Mucosa of stomach (tissue), 1 donor: Measurements from ENCODE around the gene ADAM19.
"Not testable (repeated sequence)": the region's sequence is repeated elsewhere in the genome, so short reads cannot be mapped to it uniquely, and the experiment has no call there.

Experiments
- H3K27me3 ChIP-seq: one replicate; pipeline ENCODE4 v1.7.0; 2013; ENCODE audit warnings: mild to moderate bottlenecking, low read length; ENCODE audit not compliant: control insufficient read depth, insufficient read depth
- H3K36me3 ChIP-seq: one replicate; pipeline ENCODE4 v1.7.0; 2013; ENCODE audit warnings: low read length; ENCODE audit not compliant: control insufficient read depth, insufficient read depth
- H3K4me1 ChIP-seq: one replicate; pipeline ENCODE4 v1.7.0; 2013; ENCODE audit warnings: mild to moderate bottlenecking, low read length; ENCODE audit not compliant: control insufficient read depth, insufficient read depth
- H3K4me3 ChIP-seq: one replicate; pipeline ENCODE4 v1.7.0; 2013; ENCODE audit warnings: low read length
- H3K9ac ChIP-seq: one replicate; pipeline ENCODE4 v1.7.0; 2013; ENCODE audit warnings: mild to moderate bottlenecking, low read length, moderate library complexity
- H3K9me3 ChIP-seq: one replicate; pipeline ENCODE4 v1.7.0; 2013; ENCODE audit warnings: mild to moderate bottlenecking, low read length, moderate library complexity; ENCODE audit not compliant: control insufficient read depth
- donor health status: Pancreatic carcinoma.

Gene ADAM19

DNA sequence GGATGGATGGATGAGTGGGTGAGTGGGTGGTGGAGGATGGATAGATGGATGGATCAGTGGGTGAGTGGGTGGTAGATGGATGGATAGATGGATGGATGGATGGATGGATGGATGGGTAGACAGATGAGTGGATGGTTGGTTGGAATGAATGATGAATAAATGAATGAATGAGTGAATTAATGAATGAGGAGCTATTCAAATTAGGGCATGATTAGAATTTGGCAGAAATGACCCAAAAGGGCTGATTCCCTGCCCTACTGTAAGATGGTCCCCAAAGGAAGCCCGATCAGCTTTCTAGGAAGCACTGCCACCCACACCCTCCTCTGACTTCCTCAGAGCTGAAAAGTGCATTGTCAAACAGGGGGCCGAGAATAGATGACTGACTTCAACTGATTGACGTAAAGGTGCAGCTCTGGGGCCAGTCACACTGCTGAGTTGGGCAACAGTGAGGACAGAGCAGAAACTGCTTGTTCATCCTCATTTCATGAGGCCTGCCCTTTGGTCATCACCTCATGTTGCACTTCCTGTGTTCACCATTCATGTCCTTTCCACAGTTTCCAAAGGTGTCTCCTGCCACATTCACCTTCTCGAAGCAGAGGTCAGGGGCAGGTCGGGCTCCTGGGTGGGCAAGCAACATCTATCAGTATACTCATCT, 81.3 kb downstream of the ADAM19 start:
- H3K36me3 ChIP-seq = no peaks in the 10 kb centered on the region

DNA sequence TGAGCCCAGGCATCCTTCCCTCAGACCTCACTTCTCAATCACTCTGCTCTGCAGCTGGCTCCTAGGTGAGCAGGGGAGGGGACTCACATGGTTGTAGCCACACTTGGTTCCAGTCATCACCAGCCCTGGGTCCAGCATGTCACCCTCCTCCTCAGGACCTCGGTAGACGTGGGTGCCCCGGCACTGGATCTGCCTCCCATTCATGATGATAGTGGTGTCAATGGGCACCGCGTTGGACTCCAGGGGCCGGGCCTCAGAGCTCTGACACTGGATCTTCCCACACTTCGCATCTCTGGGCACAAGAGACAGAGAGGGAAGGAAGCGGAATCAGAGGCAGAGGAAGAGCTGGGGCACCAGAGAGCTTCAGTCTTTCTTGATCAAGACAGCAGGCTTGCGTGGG, 82.7 kb downstream of the ADAM19 start:
- Histone ChIP-seq H3K36me3 (no peaks in the 10 kb centered on the region), H3K9ac (no peak overlapping the region), H3K4me1 (no peaks in the 10 kb centered on the region), H3K9me3 (no peaks in the 10 kb centered on the region), H3K4me3 (no peak overlapping the region), H3K27me3 (no peaks in the 10 kb centered on the region)

More for the DNA sequence above, 81.3 kb downstream of the ADAM19 start:
- Histone ChIP-seq H3K4me3 (no peak overlapping the region), H3K4me1 (no peaks in the 10 kb centered on the region), H3K9me3 (no peaks in the 10 kb centered on the region), H3K9ac (no peak overlapping the region), H3K27me3 (no peaks in the 10 kb centered on the region)

DNA sequence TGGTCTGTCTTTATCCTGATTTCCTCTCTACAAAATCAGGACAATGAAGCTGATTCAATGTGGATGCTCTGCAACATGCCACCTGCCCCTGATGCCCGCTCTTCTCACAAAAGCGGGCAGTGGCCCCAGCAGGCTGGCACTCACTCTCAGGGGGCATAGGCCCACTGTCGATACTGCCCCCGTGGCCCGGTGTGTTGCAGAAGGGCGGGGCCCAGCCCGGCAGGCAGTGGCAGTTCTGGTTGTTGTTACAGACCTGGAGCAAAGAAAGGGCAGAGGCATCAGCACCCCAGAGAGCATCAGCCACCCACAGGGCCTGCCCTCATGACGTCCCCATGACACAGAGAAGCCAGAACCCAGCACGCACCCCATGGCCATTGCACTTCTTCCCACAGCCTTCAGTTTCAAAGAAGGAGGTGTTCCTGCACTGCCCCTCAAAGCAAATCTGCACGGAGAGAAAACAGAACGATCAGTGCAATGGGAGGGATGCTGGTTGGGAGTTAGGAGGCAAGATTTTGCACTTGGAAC, 84.0 kb downstream of the ADAM19 start:
- Histone ChIP-seq H3K9me3 (no peaks in the 10 kb centered on the region), H3K9ac (no peak overlapping the region), H3K36me3 (no peaks in the 10 kb centered on the region), H3K4me3 (no peak overlapping the region), H3K27me3 (no peaks in the 10 kb centered on the region), H3K4me1 (no peaks in the 10 kb centered on the region)

DNA sequence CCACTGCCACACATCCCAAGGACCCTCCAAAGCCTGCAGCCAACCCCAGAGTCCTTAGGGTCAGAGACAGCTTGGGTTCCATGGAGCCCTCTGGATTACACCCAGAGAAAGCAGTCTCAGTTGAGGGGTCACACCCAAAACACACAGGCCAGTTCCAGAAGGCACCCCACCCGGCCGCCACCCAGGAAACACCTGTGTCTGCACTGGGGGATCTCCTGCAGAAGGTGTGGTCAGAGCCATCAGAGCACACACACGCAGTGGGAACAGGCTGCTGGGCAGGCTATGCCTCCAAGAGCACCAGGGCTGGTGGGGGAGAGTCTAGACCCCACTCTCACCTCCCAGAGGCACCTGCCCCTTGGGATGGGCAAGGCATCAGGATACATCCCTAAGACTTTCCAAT, 88.2 kb downstream of the ADAM19 start:
- Histone ChIP-seq H3K9ac (no peak overlapping the region), H3K36me3 (no peaks in the 10 kb centered on the region), H3K4me3 (no peak overlapping the region), H3K4me1 (no peaks in the 10 kb centered on the region), H3K27me3 (no peaks in the 10 kb centered on the region), H3K9me3 (no peaks in the 10 kb centered on the region)

DNA sequence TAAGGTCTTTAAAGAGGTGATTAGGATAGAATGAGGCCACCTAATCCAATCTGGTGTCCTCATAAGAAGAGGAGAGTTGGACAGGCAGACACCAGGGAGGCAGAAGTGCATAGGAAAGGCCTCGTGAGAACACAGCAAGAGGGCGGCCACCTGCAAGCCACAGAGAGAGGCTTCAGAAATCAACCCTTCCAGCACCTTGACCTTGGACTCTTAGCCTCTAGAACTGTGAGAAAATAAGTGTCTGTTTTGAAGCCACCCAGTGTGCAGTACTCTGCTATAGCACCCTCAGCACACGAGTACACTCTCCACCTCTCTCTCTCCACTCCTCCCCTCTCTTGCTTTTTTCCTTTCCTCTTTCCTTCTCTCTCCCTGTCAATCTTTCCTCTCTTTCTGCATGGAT, 88.7 kb downstream of the ADAM19 start:
- H3K9me3 ChIP-seq = no peaks in the 10 kb centered on the region
- no peaks in the 10 kb centered on the region for H3K27me3 ChIP-seq
- no peaks in the 10 kb centered on the region for H3K36me3 ChIP-seq
- H3K4me1 ChIP-seq = no peaks in the 10 kb centered on the region
- H3K9ac ChIP-seq = no peak overlapping the region
- no peak overlapping the region for H3K4me3 ChIP-seq

DNA sequence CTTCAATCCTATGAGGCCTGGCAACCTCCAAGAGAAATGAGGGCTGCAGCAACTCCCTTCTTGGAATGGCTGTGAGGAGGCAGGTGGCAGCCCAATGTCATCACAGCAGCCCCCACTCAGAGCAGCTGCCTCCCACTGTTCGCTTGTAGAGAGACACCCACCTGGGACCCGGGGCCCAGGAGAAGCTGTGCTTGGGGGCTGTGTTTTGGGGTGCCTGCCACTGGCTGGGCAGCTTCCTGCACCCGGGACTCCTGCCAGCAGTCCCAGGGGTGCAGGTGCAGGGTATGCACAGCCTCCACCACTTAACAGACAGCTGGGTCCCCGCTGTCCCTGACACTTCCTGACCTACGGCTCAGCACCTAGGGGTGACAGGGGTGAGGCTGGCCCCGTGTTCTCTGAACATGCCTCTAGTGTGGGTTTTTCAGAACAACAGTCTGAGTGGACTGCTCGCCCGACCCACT, 89.3 kb downstream of the ADAM19 start:
- no peak overlapping the region for H3K4me3 ChIP-seq
- no peaks in the 10 kb centered on the region for H3K27me3 ChIP-seq
- H3K4me1 ChIP-seq = no peaks in the 10 kb centered on the region
- H3K9me3 ChIP-seq = no peaks in the 10 kb centered on the region
- H3K36me3 ChIP-seq = no peaks in the 10 kb centered on the region
- H3K9ac ChIP-seq = no peak overlapping the region

DNA sequence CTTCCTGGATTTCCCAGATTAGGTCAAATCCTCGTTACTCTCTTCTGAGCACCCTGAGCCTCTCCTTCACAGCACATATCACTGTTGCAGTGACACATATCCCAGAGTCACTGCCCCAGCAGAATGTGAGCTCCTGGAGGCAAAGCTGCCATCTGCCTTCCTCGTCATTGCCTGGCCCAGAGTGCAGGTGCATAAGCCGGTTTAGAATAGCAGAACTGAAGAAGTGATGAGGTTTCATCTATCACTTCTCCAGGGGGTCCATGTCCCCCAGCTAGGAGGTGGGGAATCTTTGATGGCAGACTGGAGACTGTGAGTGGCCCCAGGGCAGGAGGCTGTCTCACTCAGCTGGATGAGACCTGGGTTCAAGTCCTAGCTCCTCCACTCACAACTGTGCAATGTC, 89.8 kb downstream of the ADAM19 start:
- H3K9ac ChIP-seq = no peak overlapping the region
- no peaks in the 10 kb centered on the region for H3K4me1 ChIP-seq
- no peak overlapping the region for H3K4me3 ChIP-seq
- H3K36me3 ChIP-seq = no peaks in the 10 kb centered on the region
- no peaks in the 10 kb centered on the region for H3K9me3 ChIP-seq
- no peaks in the 10 kb centered on the region for H3K27me3 ChIP-seq

DNA sequence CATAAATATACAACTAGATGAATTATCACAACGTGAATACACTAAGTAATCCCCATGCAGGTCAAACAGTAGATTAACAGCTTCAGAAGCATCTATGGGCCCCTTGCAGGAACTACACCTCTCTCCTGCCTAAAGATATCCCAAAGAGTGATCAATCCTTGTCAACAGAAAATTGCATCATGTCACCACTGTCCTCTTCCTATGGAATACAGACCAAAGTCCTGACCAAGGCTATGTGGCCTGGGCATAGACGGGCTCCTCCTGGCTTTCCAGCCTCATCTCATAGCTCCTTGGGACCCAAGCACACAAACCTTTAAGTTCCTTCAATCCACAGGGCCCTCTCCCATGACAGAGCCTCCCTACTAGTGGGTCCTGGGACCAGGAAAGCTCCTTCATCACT, 90.2 kb downstream of the ADAM19 start:
- H3K9me3 ChIP-seq = no peaks in the 10 kb centered on the region
- H3K9ac ChIP-seq = no peak overlapping the region
- H3K27me3 ChIP-seq = no peaks in the 10 kb centered on the region
- H3K4me1 ChIP-seq = no peaks in the 10 kb centered on the region
- no peaks in the 10 kb centered on the region for H3K36me3 ChIP-seq
- no peak overlapping the region for H3K4me3 ChIP-seq

DNA sequence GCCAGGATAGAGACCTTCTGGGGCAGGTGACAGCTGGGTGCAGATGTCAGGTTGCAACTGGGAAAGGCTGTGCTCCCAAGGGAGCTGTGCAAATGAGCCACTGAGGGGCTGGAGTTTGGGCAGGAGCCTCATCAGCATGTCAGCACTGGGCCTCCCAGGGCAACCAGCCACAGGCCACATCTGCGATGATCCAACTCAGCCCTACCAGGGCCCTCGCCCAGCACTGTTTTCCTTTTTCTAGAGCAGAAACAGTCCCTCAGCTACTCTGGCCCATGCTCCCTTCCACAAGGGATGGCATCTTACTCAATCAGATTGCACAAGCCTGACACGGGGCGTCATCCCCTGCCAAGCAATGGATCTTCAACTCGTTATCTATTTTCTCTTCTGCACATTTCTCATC, 90.8 kb downstream of the ADAM19 start:
- Histone ChIP-seq H3K36me3 (no peaks in the 10 kb centered on the region), H3K27me3 (no peaks in the 10 kb centered on the region), H3K9ac (no peak overlapping the region), H3K9me3 (no peaks in the 10 kb centered on the region), H3K4me3 (no peak overlapping the region), H3K4me1 (no peaks in the 10 kb centered on the region)

DNA sequence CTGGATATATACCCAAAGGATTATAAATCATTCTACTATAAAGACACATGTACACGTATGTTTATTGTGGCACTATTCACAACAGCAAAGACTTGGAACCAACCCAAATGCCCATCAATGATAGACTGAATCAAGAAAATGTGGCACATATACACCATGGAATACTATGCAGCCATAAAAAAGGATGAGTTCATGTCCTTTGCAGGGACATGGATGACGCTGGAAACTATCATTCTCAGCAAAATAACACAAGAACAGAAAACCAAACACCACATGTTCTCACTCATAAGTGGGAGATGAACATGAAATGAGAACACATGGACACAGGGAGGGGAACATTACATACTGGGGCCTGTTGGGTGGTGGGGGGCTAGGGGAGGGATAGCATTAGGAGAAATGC, 92.9 kb downstream of the ADAM19 start:
- not testable (repeated sequence) for H3K4me1 ChIP-seq, H3K4me3 ChIP-seq, H3K9me3 ChIP-seq, H3K27me3 ChIP-seq, H3K36me3 ChIP-seq, H3K9ac ChIP-seq

DNA sequence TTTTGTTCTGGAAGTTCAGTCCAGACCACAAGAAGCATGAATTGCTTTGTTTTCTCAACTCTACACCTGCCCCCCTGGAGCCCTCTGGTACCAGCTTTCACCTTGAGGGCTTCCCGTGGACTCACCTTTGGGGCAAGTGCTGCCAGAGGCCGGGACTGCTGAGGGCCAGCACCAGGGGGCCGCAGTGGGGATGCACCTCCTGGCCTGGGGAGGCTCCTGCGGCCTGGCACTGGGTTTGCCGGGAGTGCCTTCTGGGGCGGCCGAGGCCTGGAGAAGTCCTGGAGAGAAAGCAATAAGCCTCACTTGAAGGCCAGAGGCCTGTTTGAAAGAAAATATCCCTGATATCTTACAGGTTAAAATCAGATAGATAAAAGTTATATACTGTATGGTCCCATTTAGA, 93.9 kb downstream of the ADAM19 start:
- H3K9me3 ChIP-seq = no peaks in the 10 kb centered on the region
- H3K4me1 ChIP-seq = peaks cover 5% of the 10 kb centered on the region
- no peak overlapping the region for H3K4me3 ChIP-seq
- no peak overlapping the region for H3K9ac ChIP-seq
- H3K27me3 ChIP-seq = no peaks in the 10 kb centered on the region
- H3K36me3 ChIP-seq = no peaks in the 10 kb centered on the region

DNA sequence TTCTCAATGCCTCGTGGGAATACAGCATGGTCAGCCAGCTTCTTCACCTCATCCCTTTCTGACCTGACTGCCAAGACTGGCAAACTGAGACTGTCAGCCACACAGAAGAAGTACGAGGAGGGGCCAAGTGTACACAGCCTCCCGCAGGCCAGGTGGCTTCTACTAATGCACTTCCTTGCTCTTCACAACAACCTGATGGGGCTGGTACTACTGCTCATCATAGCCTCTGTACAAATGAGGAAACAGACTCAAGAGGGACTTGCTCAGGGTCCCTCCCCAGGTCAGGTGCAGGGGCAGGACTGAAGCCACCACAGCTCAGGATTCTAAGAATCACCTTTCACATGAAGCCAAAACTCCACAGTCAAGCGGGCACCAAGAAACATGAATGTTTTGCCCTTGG, 94.3 kb downstream of the ADAM19 start:
- Histone ChIP-seq H3K9me3 (no peaks in the 10 kb centered on the region), H3K4me1 (peaks cover 5% of the 10 kb centered on the region), H3K9ac (no peak overlapping the region), H3K36me3 (no peaks in the 10 kb centered on the region), H3K27me3 (no peaks in the 10 kb centered on the region), H3K4me3 (no peak overlapping the region)
